ENCODE data around the gene NCKAP5.

DNA sequence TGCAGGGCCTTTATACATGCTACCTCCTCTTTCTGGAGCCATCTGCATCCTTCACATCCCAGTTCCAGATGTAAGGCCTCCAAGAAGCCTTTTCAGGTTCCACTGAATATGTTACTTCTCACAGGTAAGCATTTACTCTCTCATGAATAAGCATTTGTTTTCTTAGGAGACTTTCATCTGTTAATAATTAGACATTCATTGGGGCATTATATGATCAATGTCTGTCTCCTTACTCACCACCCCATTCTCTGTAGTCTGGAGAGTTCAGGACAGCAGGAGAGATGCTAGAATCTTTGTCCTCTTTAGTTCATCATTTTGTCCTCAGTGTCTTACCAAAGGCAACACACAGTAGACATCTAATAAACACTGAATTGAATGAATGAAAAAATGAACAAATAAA is 185.7 kb downstream of the NCKAP5 start:
- TF ChIP-seq CTCF (IDR thresholded peaks at IDR 0.05; ENCODE audit: low read depth, low read length, missing input control) = no peak
- TF ChIP-seq RAD21 (IDR thresholded peaks at IDR 0.05) = no peak
- TF ChIP-seq GABPA (IDR thresholded peaks at IDR 0.05 in 1 of 2, conservative IDR thresholded peaks at IDR 0.05 in 1 of 2) = no peak
- TF ChIP-seq TAF1 (conservative IDR thresholded peaks at IDR 0.05) = no peak
- TF ChIP-seq EGR1 (IDR thresholded peaks at IDR 0.05; ENCODE audit: low read depth in 2 of 2) = no peak
- TF ChIP-seq REST (IDR thresholded peaks at IDR 0.05) = no peak
- TF ChIP-seq FOXA1 (IDR thresholded peaks at IDR 0.05) = no peak
- TF ChIP-seq SP1 (IDR thresholded peaks at IDR 0.05) = no peak
- TF ChIP-seq, protein P1, sequence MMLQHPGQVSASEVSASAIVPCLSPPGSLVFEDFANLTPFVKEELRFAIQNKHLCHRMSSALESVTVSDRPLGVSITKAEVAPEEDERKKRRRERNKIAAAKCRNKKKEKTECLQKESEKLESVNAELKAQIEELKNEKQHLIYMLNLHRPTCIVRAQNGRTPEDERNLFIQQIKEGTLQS (IDR thresholded peaks at IDR 0.05) = no peak
- no peak for TF ChIP-seq ZBTB33 (IDR thresholded peaks at IDR 0.05)
